Hypothalamus (tissue), 51 donors: ENCODE measurements around the gene SPATA2.

ENCODE experiments used
- DNase-seq, 51 donors: peaks; one replicate each; lab custom pipeline; 2025; lab: John Stamatoyannopoulos, UW

SPATA2 gene

GRCh38 chr20:49887251-49888211, 27.8 kb downstream of the SPATA2 start:
- DNase-seq = peak in 2 of 51 donors; percentile 11

- no peak for DNase-seq
These were observed 28.6 kb downstream of the SPATA2 start for GRCh38 chr20:49886571-49887213.

GRCh38 chr20:49885558-49886332, 29.6 kb downstream of the SPATA2 start:
- no peak for DNase-seq

- no peak for DNase-seq
These were observed 32.0 kb downstream of the SPATA2 start for GRCh38 chr20:49883246-49883802.

- DNase-seq = no peak
These were observed 33.0 kb downstream of the SPATA2 start for GRCh38 chr20:49882171-49882970.

- no peak for DNase-seq
These were observed 34.4 kb downstream of the SPATA2 start for GRCh38 chr20:49880724-49881445.

GRCh38 chr20:49880177-49880576, 35.2 kb downstream of the SPATA2 start:
- DNase-seq = no peak

GRCh38 chr20:49878977-49879376, 36.4 kb downstream of the SPATA2 start:
- DNase-seq = no peak

- no peak for DNase-seq
These were observed 37.9 kb downstream of the SPATA2 start for GRCh38 chr20:49877386-49877921.

- DNase-seq = no peak
These were observed 40.6 kb downstream of the SPATA2 start for GRCh38 chr20:49874696-49875095.

GRCh38 chr20:49872056-49872455, 43.3 kb downstream of the SPATA2 start:
- no peak for DNase-seq

GRCh38 chr20:49871391-49871948, 43.9 kb downstream of the SPATA2 start:
- no peak for DNase-seq

- DNase-seq = no peak
These were observed 45.1 kb downstream of the SPATA2 start for GRCh38 chr20:49870261-49870660.

GRCh38 chr20:49868964-49869363, 46.4 kb downstream of the SPATA2 start:
- no peak for DNase-seq

- DNase-seq = no peak
These were observed 46.8 kb downstream of the SPATA2 start for GRCh38 chr20:49868538-49868937.

GRCh38 chr20:49867453-49868215, 47.7 kb downstream of the SPATA2 start:
- no peak for DNase-seq

GRCh38 chr20:49866051-49866450, 49.3 kb downstream of the SPATA2 start:
- no peak for DNase-seq

GRCh38 chr20:49865559-49865958, 49.8 kb downstream of the SPATA2 start:
- no peak for DNase-seq
